NCI-H2171 (cell line): Measurements from ENCODE around the gene KCNH1.
"Not testable (repeated sequence)": the region's sequence is repeated elsewhere in the genome, so short reads cannot be mapped to it uniquely, and the experiment has no call there.

Experiments used
- DNase-seq: peaks from one replicate; lab custom pipeline; 2025; lab: John Stamatoyannopoulos, UW

KCNH1 gene

DNA sequence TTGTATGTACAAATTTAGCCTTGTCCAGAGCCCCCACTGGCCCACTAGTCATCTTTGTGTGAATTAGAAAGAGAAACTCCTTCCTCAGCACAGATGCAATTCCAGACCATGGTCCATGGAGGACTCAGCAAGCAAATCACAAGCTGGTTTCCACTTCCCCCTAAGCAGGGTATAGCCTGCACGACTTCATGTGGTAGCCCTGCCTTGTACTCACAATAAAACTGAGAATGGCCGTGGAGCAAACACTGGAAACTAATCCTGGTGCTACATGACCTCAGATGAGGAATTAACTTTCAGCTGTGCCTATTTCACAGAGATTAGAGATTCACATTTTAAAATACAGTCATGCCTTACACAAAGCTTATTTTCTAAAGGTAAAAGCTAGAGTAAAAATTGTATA lies 32.5 kb downstream of the KCNH1 start:
- no peak for DNase-seq

- DNase-seq = peak; percentile 34
These were observed 34.6 kb downstream of the KCNH1 start for GRCh38 chr1:211099393-211099792.

DNA sequence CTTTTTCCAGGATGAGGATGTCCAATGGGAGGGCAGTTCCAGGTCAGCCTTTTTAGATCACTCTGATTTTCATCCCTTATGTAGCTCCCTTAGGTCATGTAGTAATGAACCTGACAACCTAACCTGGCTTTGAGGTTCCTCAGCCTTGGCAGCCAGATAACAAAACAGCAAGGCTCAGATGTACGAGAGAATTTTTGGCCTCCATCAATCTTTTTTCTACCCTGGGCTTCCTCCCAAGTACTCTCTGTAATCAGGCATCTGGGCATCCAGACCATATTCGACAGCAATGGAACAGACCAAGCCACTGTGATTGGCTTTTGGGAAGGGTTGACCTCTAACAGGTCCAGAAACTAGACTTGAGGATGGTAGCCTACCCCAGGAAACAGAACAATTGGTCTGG lies 38.6 kb downstream of the KCNH1 start:
- no peak for DNase-seq

DNA sequence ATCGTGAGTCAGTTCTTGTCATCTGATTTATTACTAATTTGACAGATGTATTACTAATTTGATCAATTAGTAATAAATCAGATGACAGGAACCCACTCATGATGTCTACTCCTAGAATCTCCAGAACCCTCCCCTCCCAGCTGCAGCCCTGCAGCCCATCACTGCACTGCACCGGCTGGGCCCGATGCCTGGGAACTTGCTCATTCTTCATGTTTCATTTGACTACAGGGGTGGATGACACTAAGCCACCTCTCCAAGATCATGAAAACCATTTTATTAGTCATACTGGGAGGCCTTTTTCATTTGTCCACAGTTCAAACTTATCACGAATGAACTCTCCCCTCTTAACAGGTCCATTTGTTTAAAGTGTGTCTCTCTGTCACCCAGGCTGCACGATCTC lies 41.0 kb downstream of the KCNH1 start:
- no peak for DNase-seq

DNA sequence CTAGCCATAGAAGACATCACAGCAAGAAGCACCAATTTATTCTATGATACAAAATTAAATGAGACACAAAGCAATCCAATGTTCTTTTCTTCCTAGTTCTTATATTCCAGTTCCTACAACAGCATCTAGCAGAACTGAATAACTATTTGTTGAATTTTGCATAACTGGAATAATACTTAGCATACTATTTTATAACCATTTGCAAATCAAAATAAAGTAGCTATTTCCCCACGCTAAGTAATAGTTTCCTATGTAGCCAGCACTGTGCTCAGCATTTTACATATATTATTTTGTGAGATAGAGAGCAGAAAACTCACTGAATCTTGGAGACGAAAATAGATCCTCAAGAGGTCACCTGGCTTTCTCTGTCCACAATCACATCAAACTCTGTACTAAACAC lies 42.1 kb downstream of the KCNH1 start:
- no peak for DNase-seq

GRCh38 chr1:211089536-211089935 lies 44.4 kb downstream of the KCNH1 start:
- DNase-seq = no peak

DNA sequence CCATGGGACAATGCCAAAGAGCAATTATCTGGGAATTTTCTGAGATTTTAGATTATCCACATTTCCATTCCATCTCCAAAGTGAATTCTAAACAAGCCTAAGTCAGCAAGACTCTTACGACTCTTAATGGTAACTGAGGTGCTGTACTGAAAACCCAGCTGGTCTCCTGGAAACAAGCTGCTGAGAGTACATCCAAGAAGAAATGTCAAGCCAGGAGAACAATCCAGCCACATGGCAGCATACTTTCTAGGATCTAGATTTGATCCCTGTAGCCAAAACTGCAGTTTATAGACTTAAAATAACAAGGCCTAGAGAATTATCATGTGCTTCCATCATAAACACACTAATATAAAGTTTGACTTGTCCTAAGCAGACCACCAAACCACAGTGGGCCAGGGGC lies 45.8 kb downstream of the KCNH1 start:
- no peak for DNase-seq

DNA sequence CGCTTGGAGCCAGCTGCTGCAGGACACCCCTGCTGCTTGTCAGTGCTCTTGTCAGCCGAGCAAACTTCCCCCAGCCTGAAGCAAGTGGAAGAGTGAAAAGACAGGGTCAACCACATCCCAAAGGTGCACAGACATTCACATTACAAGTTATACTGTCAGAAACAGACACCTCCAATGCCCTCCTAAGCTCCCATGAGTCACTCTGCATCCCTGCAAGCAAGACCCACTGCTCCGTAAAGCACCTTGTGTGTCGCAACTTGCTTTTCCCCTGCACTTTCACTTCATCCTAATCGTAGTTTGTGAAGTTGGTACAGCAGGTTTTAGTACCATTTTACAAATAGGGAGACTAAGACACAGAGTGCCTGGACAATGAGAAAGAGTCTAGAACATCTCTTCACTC lies 51.1 kb downstream of the KCNH1 start:
- no peak for DNase-seq

- not testable (repeated sequence) for DNase-seq
These were observed 52.5 kb downstream of the KCNH1 start for GRCh38 chr1:211081447-211081846.

DNA sequence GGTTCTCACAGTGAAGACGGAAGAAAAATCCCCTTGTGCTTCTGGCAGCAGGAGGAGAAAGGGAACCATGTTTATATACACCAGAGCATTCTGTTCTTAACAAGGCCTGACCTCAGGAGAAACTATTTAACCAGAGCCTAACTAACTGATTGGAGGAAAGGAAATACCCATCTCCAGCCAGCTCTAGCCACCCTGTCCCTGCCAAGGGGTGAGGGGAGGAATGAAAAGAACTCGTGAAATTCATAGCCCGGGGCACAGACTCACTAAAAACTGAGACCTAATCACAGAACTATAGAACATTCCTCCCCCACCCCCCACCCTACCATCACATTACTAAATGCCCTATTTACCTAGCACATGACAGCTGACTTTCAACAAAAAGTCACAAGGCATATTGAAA lies 65.0 kb downstream of the KCNH1 start:
- no peak for DNase-seq

DNA sequence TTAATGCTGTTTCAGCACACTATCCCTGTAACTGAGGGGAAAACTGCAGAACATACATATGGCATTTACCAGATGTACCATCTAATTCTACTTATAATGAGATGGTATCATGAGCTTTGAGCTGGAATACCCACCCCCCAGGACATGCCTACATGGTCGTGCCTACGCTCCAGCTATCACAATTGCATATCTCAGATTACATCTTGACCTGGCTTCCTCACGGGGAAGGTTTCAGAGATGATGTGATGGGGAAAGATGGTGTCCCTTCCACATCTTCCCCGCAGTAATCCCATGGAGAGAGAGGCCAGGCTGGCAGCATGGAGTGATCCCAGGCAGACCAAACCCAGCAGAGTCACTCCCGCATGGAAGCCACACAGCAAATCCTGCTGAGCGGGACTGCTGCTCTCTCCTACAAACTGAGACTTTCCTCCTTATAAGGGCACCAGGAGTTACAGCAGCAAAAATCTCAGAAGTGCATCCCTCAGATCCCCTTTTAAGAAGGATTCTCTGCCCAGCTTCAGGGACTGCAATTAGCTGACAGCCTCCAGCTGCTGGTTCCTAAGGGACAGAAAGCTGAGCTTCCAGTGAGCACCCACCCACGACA lies 67.1 kb downstream of the KCNH1 start:
- no peak for DNase-seq

DNA sequence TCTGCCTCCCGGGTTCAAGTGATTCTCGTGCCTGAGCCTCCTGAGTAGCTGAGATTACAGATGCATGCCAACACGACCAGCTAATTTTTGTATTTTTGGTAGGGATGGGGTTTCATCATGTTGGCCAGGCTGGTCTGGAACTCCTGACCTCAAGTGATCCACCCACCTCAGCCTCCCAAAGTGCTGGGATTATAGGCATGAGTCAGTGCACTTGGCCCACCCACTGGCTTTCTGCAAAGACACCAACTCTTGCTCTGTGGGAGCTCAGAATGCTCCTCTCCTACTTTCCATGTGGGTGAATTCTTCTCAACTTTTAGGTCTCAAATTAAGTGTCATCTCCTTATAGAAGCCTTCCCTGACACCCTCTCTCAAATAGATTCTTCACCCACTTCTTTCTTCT lies 92.1 kb downstream of the KCNH1 start:
- not testable (repeated sequence) for DNase-seq

DNA sequence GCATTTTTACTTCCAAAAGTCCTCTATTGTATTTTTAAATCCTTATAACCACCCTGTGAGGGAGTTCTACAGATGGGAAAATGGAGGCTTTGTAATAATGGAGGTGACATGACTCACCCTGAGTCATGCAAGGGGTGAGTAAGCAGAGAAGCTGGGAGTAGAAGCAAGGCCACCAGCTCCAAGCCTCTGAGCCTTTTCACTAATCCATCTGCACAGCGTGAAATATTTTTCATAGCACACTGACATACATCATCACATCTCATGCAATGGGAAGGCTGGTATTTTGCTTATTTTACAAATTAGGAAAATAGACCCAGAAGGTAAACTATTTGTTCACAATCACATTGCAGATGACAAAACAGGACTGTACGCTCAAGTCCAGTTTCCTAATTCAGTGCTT lies 96.9 kb downstream of the KCNH1 start:
- no peak for DNase-seq

DNA sequence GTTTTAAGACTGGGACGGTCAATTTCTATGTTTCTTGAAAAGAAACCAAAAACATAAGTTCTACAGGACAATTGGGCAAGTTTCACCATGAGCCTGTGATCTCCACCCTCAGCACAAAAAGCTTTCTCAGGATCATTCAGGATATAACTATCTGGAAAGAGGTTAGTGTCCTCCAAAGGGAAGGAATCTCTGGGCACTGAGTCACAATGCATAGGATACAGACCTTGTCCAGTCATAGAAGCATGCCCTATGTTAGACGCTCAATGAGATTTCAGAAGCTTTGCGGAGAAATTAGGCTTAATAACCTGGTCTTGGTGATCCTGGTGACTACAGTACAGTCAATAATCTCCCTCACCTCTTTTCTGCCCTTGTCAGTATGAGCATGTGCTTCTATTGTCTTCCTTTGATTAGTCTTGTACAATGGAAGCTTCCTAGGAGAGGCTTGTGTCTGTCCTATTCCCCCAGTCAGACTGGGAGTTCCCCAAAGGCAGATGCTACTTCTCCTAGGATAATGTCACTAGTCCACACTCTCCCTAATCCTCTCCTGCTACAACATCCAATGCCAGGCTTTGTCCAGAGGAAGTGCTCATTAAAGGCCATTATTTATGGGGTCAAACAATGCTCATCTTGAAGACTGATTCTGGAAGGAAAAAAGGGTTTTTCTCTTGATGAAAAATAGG lies 97.4 kb downstream of the KCNH1 start:
- DNase-seq = no peak

DNA sequence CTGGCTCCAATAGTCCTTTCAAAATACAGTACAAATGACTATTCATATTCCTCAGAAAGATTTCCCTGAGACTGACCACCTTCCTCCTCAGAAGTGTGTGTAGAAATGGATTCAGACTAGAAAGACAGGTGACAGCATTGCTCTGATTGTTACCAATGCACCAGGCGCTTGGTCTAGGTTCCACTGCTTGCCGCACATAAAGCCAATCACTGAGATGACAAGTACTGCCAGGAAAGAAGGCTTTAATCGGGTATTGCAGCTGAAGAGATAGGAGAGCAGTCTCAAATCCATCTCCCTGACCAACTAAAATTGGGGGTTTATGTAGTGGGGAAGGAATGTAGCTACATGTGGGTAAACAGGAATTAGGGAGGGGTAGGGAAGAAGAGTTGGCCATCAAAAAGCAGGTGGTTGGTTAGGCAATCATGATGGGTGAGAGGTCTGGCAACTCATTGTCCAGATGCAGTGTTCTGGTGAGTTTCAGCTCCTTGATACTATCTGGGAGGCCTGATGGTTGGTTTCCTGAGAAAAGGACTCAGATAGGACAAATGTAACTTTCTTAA lies 98.0 kb downstream of the KCNH1 start:
- no peak for DNase-seq

- no peak for DNase-seq
These were observed 99.9 kb downstream of the KCNH1 start for GRCh38 chr1:211033921-211034525.

GRCh38 chr1:211024901-211025300 lies 109.0 kb downstream of the KCNH1 start:
- no peak for DNase-seq

GRCh38 chr1:211019266-211019665 lies 114.7 kb downstream of the KCNH1 start:
- no peak for DNase-seq

- no peak for DNase-seq
These were observed 115.3 kb downstream of the KCNH1 start for GRCh38 chr1:211018690-211019089.

DNA sequence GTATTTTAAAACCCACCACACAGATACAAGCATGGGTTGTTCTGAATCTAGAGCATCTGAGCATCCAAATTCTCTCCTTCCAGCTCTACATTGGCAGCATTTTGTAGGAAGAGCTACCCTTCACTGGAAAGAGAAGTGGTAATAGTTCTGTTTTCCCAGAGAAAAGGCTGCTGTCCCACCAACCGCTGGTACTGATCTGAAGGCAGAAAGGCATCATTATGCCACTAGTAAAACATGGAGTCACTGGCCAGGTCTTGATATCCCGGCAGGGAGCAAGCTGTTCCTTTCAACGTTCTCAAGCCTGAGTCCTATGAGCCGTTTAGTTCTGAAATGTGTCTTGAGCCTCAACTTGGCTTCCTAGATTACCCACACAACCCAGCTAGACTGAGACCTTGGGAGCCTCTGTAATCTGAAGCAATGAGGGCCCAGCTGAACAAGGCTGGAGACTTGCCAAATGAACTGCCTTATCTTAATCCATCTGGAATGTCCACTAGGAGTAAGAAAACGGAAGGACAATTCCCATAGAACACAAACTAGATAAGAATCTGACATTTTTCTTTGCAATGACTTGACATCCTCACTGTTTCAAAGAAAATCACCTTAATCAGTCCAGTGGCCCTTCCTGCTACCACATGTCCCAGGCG lies 116.8 kb downstream of the KCNH1 start:
- no peak for DNase-seq

GRCh38 chr1:211014275-211014674 lies 119.7 kb downstream of the KCNH1 start:
- DNase-seq = no peak

DNA sequence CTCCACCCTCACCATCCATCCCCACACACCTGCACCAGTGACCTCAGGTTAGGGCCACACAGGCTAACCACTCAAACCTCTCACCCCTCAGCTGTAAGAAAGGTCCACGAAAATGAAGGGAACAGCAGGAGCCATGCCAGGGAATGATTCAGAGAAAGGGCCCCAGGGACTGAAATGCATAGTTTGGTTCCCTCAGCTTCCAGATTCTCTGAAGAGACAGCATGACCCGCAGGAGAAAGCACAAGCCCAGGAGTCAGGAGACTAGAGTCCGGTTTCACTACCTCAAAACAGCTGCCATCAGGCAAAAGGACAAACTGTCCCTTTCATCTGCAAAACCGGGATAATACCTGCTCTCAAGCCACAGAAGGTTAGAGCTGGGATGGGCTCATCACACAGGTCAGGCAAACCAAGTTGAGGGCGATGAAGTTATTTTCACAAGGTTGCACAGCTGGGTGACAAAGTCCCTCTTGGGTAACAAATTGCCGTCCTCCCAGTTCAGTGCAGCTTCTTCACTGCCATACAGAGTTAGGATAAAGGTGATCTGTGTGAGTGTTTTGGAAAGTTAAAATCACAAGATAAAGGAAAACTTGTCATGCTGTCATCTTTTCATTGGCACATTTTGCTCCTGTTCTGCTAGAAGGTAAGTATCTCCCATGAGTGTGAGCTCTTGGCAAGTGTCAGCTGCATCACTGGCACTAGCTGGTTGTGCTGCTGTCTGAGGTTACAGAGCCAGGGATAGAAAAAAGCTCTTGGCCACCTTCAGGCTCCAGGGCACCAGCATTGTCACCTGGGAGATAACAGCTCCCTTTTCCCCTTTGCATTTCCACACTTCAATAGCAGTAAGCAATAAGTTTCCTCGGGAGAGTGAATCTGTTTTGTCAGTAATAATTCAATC lies 120.4 kb downstream of the KCNH1 start:
- no peak for DNase-seq
